ENCODE measurements around the gene NR5A1. TPM values are rescaled to one million over a fixed set of nuclear protein-coding genes. Genes with fewer than 3 reads are reported as not detected.

NR5A1 gene
- total RNA-seq, 1 donor from 2014 or later: 0.96 TPM

GRCh38 chr9:124479947-124480620 lies 27.1 kb downstream of the NR5A1 start:
- H3K9me3 ChIP-seq: no peaks in the 10 kb centered on the region
- intact Hi-C loops (cut with DNase I): no loop called here
- no peaks in the 10 kb centered on the region for H3K36me3 ChIP-seq
- no peaks in the 10 kb centered on the region for H3K27me3 ChIP-seq
- H3K4me1 ChIP-seq: no peaks in the 10 kb centered on the region
- no peak for TF ChIP-seq CTCF (IDR thresholded peaks at IDR 0.05)
- DNase-seq (ENCODE audit: low spot score in 2 of 2): no peak
- no peak overlapping the region for H3K27ac ChIP-seq
- no peak overlapping the region for H3K4me3 ChIP-seq

- intact Hi-C loops (cut with DNase I): no loop called here
- Histone ChIP-seq H3K4me1 (no peaks in the 10 kb centered on the region), H3K9me3 (no peaks in the 10 kb centered on the region), H3K27ac (no peak overlapping the region), H3K36me3 (no peaks in the 10 kb centered on the region), H3K27me3 (no peaks in the 10 kb centered on the region), H3K4me3 (no peak overlapping the region)
- DNase-seq (ENCODE audit: low spot score in 2 of 2): no peak
- TF ChIP-seq CTCF (IDR thresholded peaks at IDR 0.05): no peak
These were observed 27.8 kb downstream of the NR5A1 start for GRCh38 chr9:124479371-124479770.

GRCh38 chr9:124478354-124478753 lies 28.8 kb downstream of the NR5A1 start:
- Histone ChIP-seq H3K27ac (no peak overlapping the region), H3K4me3 (no peak overlapping the region), H3K4me1 (no peaks in the 10 kb centered on the region), H3K36me3 (no peaks in the 10 kb centered on the region), H3K27me3 (no peaks in the 10 kb centered on the region), H3K9me3 (no peaks in the 10 kb centered on the region)
- no peak for TF ChIP-seq CTCF (IDR thresholded peaks at IDR 0.05)
- intact Hi-C loops (cut with DNase I): no loop called here
- DNase-seq (ENCODE audit: low spot score in 2 of 2): no peak

- H3K4me1 ChIP-seq: no peaks in the 10 kb centered on the region
- TF ChIP-seq CTCF (IDR thresholded peaks at IDR 0.05): no peak
- intact Hi-C loops (cut with DNase I): no loop called here
- DNase-seq (ENCODE audit: low spot score in 2 of 2): no peak
- no peaks in the 10 kb centered on the region for H3K9me3 ChIP-seq
- H3K4me3 ChIP-seq: peak overlapping the region; percentile 30 to 35
- H3K27me3 ChIP-seq: no peaks in the 10 kb centered on the region
- no peaks in the 10 kb centered on the region for H3K36me3 ChIP-seq
- H3K27ac ChIP-seq: no peak overlapping the region
These were observed 29.4 kb downstream of the NR5A1 start for GRCh38 chr9:124477648-124478285.

GRCh38 chr9:124477211-124477647 lies 30.0 kb downstream of the NR5A1 start:
- H3K4me1 ChIP-seq: no peaks in the 10 kb centered on the region
- no peaks in the 10 kb centered on the region for H3K36me3 ChIP-seq
- no peaks in the 10 kb centered on the region for H3K9me3 ChIP-seq
- TF ChIP-seq CTCF (IDR thresholded peaks at IDR 0.05): no peak
- no peak overlapping the region for H3K27ac ChIP-seq
- H3K27me3 ChIP-seq: no peaks in the 10 kb centered on the region
- peak overlapping the region in 1 of 2 donors; percentile 35 for H3K4me3 ChIP-seq
- DNase-seq (ENCODE audit: low spot score in 2 of 2): no peak
- intact Hi-C loops (cut with DNase I): no loop called here
